Dedifferentiated amniotic fluid mesenchymal stem cell (primary cell): ENCODE results near the gene ANKMY2.

Experiments used
- DNase-seq: peaks from one replicate; pipeline ENCODE4 v3.0.0-alpha.2; 2016; ENCODE audit errors: extremely low spot score

ANKMY2 gene

GRCh38 chr7:16579216-16579615 is 66.3 kb downstream of the ANKMY2 start:
- no peak for DNase-seq

GRCh38 chr7:16571941-16572340 is 73.6 kb downstream of the ANKMY2 start:
- DNase-seq = no peak

- peak; percentile 68 for DNase-seq
Measured at GRCh38 chr7:16564909-16565426, 80.6 kb downstream of the ANKMY2 start.

GRCh38 chr7:16564023-16564380 is 81.6 kb downstream of the ANKMY2 start:
- DNase-seq = no peak

DNA sequence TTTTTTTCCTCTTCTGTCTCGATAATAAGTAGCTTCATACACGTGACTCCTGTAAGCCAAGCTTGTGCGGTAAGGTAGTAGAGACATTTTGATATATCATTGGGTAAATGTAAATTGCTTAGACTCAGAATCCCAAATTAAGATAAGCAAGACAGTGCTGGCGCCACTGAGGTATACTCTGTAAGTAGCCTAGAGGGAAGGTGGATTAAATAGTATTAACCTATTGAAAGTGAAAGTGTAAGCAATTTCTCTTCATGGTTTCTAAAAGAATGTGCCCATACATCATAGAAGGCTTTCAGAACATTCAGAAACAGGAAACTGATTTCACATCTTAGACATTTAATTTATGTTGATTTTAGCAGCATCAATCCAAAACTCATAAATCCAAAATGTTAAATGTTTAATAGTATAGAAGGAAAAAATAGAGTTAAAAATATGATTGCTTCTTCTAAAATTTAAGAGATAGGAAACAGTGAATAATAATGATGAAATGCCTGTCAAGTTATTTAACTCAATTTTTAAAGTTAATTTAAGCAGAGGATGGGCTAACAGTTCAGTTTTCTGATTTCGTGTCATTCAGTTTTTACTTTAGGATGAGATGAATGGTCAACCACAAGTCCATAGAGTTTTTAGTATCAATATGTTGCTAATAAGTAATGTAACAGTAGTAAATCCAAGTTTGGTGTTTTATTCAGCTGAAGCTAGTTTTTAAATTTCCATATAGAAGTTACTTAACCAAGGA is 82.1 kb downstream of the ANKMY2 start:
- no peak for DNase-seq

- DNase-seq = no peak
Measured at GRCh38 chr7:16562456-16563220, 82.9 kb downstream of the ANKMY2 start.

GRCh38 chr7:16561943-16562342 is 83.6 kb downstream of the ANKMY2 start:
- no peak for DNase-seq

- no peak for DNase-seq
Measured at GRCh38 chr7:16559497-16560179, 85.9 kb downstream of the ANKMY2 start.

- no peak for DNase-seq
Measured at GRCh38 chr7:16558761-16559302, 86.7 kb downstream of the ANKMY2 start.

- no peak for DNase-seq
Measured at GRCh38 chr7:16556359-16556758, 89.2 kb downstream of the ANKMY2 start.

- DNase-seq = no peak
Measured at GRCh38 chr7:16554518-16555236, 90.9 kb downstream of the ANKMY2 start.

DNA sequence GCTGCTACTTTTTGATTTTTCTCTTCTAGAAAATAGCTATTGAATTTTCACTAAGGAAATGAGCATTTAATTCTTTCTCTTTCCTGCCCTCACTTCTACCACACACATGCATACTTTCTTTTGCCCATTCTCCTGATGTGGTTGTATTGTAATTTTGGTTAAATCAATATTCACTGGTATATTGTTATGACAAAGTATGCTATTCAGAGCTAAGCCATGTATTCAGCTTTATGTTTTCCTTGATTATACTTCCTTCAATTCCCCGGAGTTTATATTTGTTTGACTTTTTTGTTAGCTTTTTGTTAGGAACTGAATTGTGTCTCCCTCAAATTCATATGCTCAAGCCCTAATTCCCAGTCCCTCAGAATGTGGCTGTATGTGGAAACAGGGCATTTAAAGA is 94.9 kb downstream of the ANKMY2 start:
- no peak for DNase-seq
